CD14-positive monocyte (primary cell): ENCODE measurements around the gene CDYL2. TPM values are rescaled to one million over a fixed set of nuclear protein-coding genes. Genes with fewer than 3 reads are reported as not detected.
"Not testable (repeated sequence)": the region's sequence is repeated elsewhere in the genome, so short reads cannot be mapped to it uniquely, and the experiment has no call there.

Experiments used
- DNase-seq, 3 donors: peaks; one replicate each; pipeline ENCODE4 v3.0.0-alpha.2; 2011 to 2022
- H2AFZ ChIP-seq: 2 replicates; pipeline ENCODE4 v1.6.0; 2012; ENCODE audit warnings: mild to moderate bottlenecking, low read depth, low read length, inconsistent platforms; ENCODE audit not compliant: insufficient read depth, poor library complexity, severe bottlenecking
- H3K27ac ChIP-seq, 2 donors: 1 replicate in 1 of 2; 2 replicates in 1 of 2; pipeline ENCODE4 v1.5.1; 2012 to 2013; ENCODE audit warnings: low read length in 2 of 2, control low read depth in 1 of 2, inconsistent platforms in 1 of 2, low read depth in 1 of 2, mild to moderate bottlenecking in 1 of 2
- H3K27me3 ChIP-seq, 2 donors: one replicate each; pipeline versions ENCODE4 v1.6.0 to v1.6.1; 2011 to 2013; ENCODE audit warnings: low read length in 2 of 2; ENCODE audit not compliant: control insufficient read depth in 2 of 2, insufficient read depth in 2 of 2
- H3K36me3 ChIP-seq, 2 donors: replicated peaks in 1 of 2; 1 replicate in 1 of 2; 2 replicates in 1 of 2; pipeline versions ENCODE4 v1.5.1 to v1.6.1; 2012 to 2013; ENCODE audit warnings: low read length in 2 of 2, control low read depth in 1 of 2, inconsistent platforms in 1 of 2, mild to moderate bottlenecking in 1 of 2; ENCODE audit not compliant: insufficient read depth in 2 of 2, control insufficient read depth in 1 of 2
- H3K4me1 ChIP-seq, 2 donors: 1 replicate in 1 of 2; 2 replicates in 1 of 2; pipeline versions ENCODE4 v1.5.1 to v1.6.1; 2012 to 2013; ENCODE audit warnings: low read length in 2 of 2, control low read depth in 1 of 2, inconsistent platforms in 1 of 2, mild to moderate bottlenecking in 1 of 2, moderate library complexity in 1 of 2; ENCODE audit not compliant: insufficient read depth in 2 of 2, control insufficient read depth in 1 of 2
- H3K4me2 ChIP-seq: replicated peaks from 2 replicates; pipeline ENCODE3; 2012; ENCODE audit warnings: low read length, moderate library complexity, mild to moderate bottlenecking; ENCODE audit not compliant: poor library complexity, severe bottlenecking; ENCODE audit errors: extremely low read depth
- H3K4me3 ChIP-seq, 3 experiments: fragments of 200-600 bp in 1 of 3; sonication (generic) in 1 of 3; replicated peaks in 1 of 3; 1 replicate in 2 of 3; 2 replicates in 1 of 3; pipeline ENCODE4 v1.5.1; 2011 to 2013; ENCODE audit warnings: low read length in 3 of 3, mild to moderate bottlenecking in 3 of 3, control low read depth in 2 of 3, low read depth in 2 of 3, inconsistent platforms in 1 of 3, moderate library complexity in 1 of 3
- H3K79me2 ChIP-seq: 2 replicates; pipeline ENCODE4 v1.6.0; 2012; ENCODE audit warnings: mild to moderate bottlenecking, control low read depth, inconsistent platforms, low read length, moderate library complexity; ENCODE audit not compliant: insufficient read depth
- H3K9ac ChIP-seq: 2 replicates; pipeline ENCODE4 v1.6.0; 2017; ENCODE audit warnings: low read length, mild to moderate bottlenecking; ENCODE audit not compliant: insufficient read depth, poor library complexity, severe bottlenecking
- H3K9me3 ChIP-seq, 2 donors: replicated peaks in 1 of 2; 1 replicate in 1 of 2; 2 replicates in 1 of 2; pipeline versions ENCODE4 v1.5.1 to v1.6.1; 2012 to 2013; ENCODE audit warnings: low read length in 2 of 2, control low read depth in 1 of 2; ENCODE audit not compliant: control insufficient read depth in 1 of 2, insufficient read depth in 1 of 2
- H4K20me1 ChIP-seq: 2 replicates; pipeline ENCODE4 v1.6.0; 2012; ENCODE audit warnings: mild to moderate bottlenecking, low read length, control low read depth, moderate library complexity; ENCODE audit not compliant: insufficient read depth
- H3K27ac Mint-ChIP-seq, 7 donors: one replicate each; pipeline ENCODE4 v1.8.0; 2020; ENCODE audit warnings: mild to moderate bottlenecking in 7 of 7, mixed read lengths in 7 of 7, moderate library complexity in 6 of 7, inconsistent platforms in 2 of 7
- H3K27me3 Mint-ChIP-seq, 3 donors: one replicate each; pipeline ENCODE4 v1.8.0; 2021 to 2022; ENCODE audit warnings: low read depth in 3 of 3, mild to moderate bottlenecking in 3 of 3, mixed read lengths in 3 of 3, moderate library complexity in 3 of 3, inconsistent platforms in 1 of 3
- H3K36me3 Mint-ChIP-seq, 2 donors: one replicate each; pipeline ENCODE4 v1.8.0; 2020; ENCODE audit warnings: mixed read lengths in 2 of 2, inconsistent platforms in 1 of 2, mild to moderate bottlenecking in 1 of 2
- H3K4me1 Mint-ChIP-seq: one replicate; pipeline ENCODE4 v1.8.0; 2020; ENCODE audit warnings: mild to moderate bottlenecking, mixed read lengths
- H3K4me3 Mint-ChIP-seq, 2 donors: one replicate each; pipeline ENCODE4 v1.8.0; 2020; ENCODE audit warnings: mild to moderate bottlenecking in 2 of 2, mixed read lengths in 2 of 2, moderate library complexity in 1 of 2
- H3K9me3 Mint-ChIP-seq, 7 donors: one replicate each; pipeline ENCODE4 v1.8.0; 2020 to 2022; ENCODE audit warnings: mixed read lengths in 7 of 7, mild to moderate bottlenecking in 6 of 7, moderate library complexity in 6 of 7, inconsistent platforms in 2 of 7
- WGBS: methylation state at CpG from one replicate; pipeline ENCODE4 v1.1.5; 2013; ENCODE audit warnings: missing lambda C conversion rate; ENCODE audit not compliant: insufficient coverage; 5-methylcytosine and 5-hydroxymethylcytosine counted together
- intact Hi-C, 2 donors: fragments of 100-400 bp; cut with micrococcal nuclease; formaldehyde crosslinking; loops; one replicate each; pipeline versions ENCODE4 v1.15.0 to v1.15.1; 2023
- polyA plus RNA-seq, 3 donors: library from polyadenylated mRNA; depleted of rRNA in 1 of 3; unstranded in 2 of 3; stranded (reverse) in 1 of 3; fragments of 300-500 nt in 2 of 3; fragments of >200 nt in 1 of 3; fragmentation: Illumina TruSeq in 2 of 3; gene quantifications; 1 replicate in 2 of 3; 2 replicates in 1 of 3; pipeline ENCODE4 v1.2.3, GENCODE V29; 2012 to 2021
- TF ChIP-seq, protein P1 (sequence below): fragments of 200-600 bp; IDR thresholded peaks from one replicate; pipeline ENCODE4 v1.8.0; 2022; ENCODE audit warnings: antibody characterized with exemption, mild to moderate bottlenecking

The CDYL2 gene
- polyA plus RNA-seq, 3 donors = 0.42 to 2.6 (median 0.93) TPM

DNA sequence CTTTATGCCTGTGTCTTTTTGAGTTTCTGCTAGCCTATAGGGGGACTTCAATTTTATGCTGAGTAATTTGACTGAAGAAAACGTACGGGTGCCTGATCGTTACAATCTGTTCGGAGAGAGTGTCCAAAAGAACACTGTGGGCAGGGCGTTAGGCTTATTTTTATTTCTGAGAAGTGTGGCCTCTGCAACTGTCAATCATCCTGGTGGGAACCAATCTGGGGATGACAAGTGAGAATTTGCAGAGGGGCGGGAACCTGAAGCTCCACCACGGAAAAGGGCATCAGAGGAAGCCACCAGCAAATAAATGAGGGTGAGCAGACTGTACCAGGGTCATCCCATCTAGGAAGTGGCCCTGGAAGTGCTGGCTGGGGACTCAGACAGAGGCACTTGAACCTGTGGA is 12.0 kb upstream of the CDYL2 start:
- peaks cover 0 to 1% (median 0%) of the 10 kb centered on the region in 3 donors for H3K27me3 Mint-ChIP-seq
- DNase-seq = no peak
- Histone ChIP-seq H3K27me3 (no peaks in the 10 kb centered on the region), H2AFZ (no peak overlapping the region), H4K20me1 (no peaks in the 10 kb centered on the region), H3K4me3 (no peak overlapping the region), H3K4me2 (no peak overlapping the region), H3K36me3 (no peaks in the 10 kb centered on the region), H3K4me1 (no peaks in the 10 kb centered on the region), H3K79me2 (no peaks in the 10 kb centered on the region), H3K27ac (no peak overlapping the region), H3K9ac (no peak overlapping the region), H3K9me3 (no peaks in the 10 kb centered on the region)
- no peak overlapping the region for H3K4me3 Mint-ChIP-seq
- peaks cover 27% of the 10 kb centered on the region for H3K4me1 Mint-ChIP-seq
- no peaks in the 10 kb centered on the region for H3K36me3 Mint-ChIP-seq
- 84% methylated on average over 7 of the region's 7 CpGs for WGBS
- TF ChIP-seq, protein P1, sequence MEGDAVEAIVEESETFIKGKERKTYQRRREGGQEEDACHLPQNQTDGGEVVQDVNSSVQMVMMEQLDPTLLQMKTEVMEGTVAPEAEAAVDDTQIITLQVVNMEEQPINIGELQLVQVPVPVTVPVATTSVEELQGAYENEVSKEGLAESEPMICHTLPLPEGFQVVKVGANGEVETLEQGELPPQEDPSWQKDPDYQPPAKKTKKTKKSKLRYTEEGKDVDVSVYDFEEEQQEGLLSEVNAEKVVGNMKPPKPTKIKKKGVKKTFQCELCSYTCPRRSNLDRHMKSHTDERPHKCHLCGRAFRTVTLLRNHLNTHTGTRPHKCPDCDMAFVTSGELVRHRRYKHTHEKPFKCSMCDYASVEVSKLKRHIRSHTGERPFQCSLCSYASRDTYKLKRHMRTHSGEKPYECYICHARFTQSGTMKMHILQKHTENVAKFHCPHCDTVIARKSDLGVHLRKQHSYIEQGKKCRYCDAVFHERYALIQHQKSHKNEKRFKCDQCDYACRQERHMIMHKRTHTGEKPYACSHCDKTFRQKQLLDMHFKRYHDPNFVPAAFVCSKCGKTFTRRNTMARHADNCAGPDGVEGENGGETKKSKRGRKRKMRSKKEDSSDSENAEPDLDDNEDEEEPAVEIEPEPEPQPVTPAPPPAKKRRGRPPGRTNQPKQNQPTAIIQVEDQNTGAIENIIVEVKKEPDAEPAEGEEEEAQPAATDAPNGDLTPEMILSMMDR = no peak
- intact Hi-C loops = no loop called here
- peak overlapping the region in 1 of 7 donors; percentile 41 for H3K27ac Mint-ChIP-seq
- peaks cover 0 to 2% (median 0%) of the 10 kb centered on the region in 7 donors for H3K9me3 Mint-ChIP-seq

GRCh38 chr16:80815278-80815677 is 10.9 kb upstream of the CDYL2 start:
- H3K4me3 ChIP-seq, H3K4me1 ChIP-seq, H3K79me2 ChIP-seq, H3K9me3 ChIP-seq, H3K4me3 Mint-ChIP-seq, H3K4me2 ChIP-seq, H4K20me1 ChIP-seq, H3K27me3 Mint-ChIP-seq, DNase-seq, H3K36me3 ChIP-seq, H3K27me3 ChIP-seq, H3K9ac ChIP-seq, H3K9me3 Mint-ChIP-seq, intact Hi-C loops, H2AFZ ChIP-seq, H3K36me3 Mint-ChIP-seq, H3K27ac ChIP-seq: not testable (repeated sequence)
- H3K4me1 Mint-ChIP-seq = peaks cover 27% of the 10 kb centered on the region
- WGBS = 86% methylated on average over 1 of the region's 2 CpGs
- H3K27ac Mint-ChIP-seq = peak overlapping the region in 1 of 7 donors; percentile 59
